ENCODE results near the gene ZSCAN2. TPM values are rescaled to one million over a fixed set of nuclear protein-coding genes. Genes with fewer than 3 reads are reported as not detected.
"Not testable (repeated sequence)": the region's sequence is repeated elsewhere in the genome, so short reads cannot be mapped to it uniquely, and the experiment has no call there.

Gene ZSCAN2
- total RNA-seq, 1 experiment from 2014 or later, result 10.1 TPM

GRCh38 chr15:84633311-84634227 lies 32.8 kb downstream of the ZSCAN2 start:
- Histone ChIP-seq H3K4me3 (peak overlapping the region; percentile 52), H3K36me3 (peaks cover 25% of the 10 kb centered on the region), H3K27me3 (replicated peaks) (no peaks in the 10 kb centered on the region), H3K4me1 (replicated peaks) (peaks cover 32% of the 10 kb centered on the region), H3K9me3 (replicated peaks) (no peaks in the 10 kb centered on the region), H3K27ac (no peak overlapping the region)
- DNase-seq (ENCODE audit: low read depth in 1 of 2, low spot score in 2 of 2), result peak; percentile 65 to 86

GRCh38 chr15:84634228-84634837 lies 33.5 kb downstream of the ZSCAN2 start:
- peak in 1 of 2 experiments; percentile 4 for DNase-seq (ENCODE audit: low read depth in 1 of 2, low spot score in 2 of 2)
- H3K4me3 ChIP-seq, result peak overlapping the region; percentile 52
- peaks cover 32% of the 10 kb centered on the region for H3K4me1 ChIP-seq (replicated peaks)
- no peak overlapping the region for H3K27ac ChIP-seq
- no peaks in the 10 kb centered on the region for H3K9me3 ChIP-seq (replicated peaks)
- no peaks in the 10 kb centered on the region for H3K27me3 ChIP-seq (replicated peaks)
- peaks cover 29% of the 10 kb centered on the region for H3K36me3 ChIP-seq

DNA sequence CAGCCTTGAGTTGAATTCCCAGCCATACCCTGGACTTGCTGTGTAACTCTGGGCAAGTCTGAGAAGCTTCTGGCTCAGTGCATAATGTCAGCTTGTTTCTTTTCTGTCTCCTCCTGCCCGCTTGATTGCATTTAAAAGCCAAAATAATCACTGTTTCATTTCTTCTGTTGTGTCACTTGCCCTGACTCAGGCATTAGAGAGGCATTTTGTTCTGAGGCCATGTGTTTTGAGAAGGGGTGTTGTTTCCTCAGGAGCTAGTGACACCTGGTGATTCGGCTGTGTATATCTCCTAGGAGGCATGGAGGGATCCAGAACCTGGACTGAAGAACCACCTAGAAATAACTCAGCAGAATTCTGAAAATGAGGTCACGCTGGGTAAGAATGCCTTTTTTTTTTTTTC lies 37.3 kb downstream of the ZSCAN2 start:
- Histone ChIP-seq H3K36me3 (peaks cover 66% of the 10 kb centered on the region), H3K27ac (no peak overlapping the region), H3K4me3 (no peak overlapping the region), H3K9me3 (replicated peaks) (no peaks in the 10 kb centered on the region), H3K4me1 (replicated peaks) (peaks cover 14% of the 10 kb centered on the region), H3K27me3 (replicated peaks) (no peaks in the 10 kb centered on the region)
- DNase-seq (ENCODE audit: low read depth in 1 of 2, low spot score in 2 of 2), result no peak

DNA sequence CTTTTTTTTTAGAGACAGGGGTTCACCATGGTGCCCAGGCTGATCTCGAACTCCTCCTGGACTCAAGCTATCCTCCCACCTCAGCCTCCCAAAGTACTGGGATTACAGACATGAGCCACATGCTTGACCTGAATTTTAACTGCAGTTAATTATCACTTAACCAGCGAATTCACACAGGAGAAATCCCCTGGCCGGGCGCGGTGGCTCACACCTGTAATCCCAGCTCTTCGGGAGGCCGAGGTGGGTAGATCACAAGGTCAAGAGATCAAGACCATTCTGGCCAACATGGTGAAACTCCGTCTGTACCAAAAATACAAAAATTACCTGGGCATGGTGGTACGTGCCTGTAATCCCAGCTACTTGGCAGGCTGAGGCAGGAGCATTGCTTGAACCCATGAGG lies 41.1 kb downstream of the ZSCAN2 start:
- not testable (repeated sequence) for H3K27me3 ChIP-seq (replicated peaks)

GRCh38 chr15:84642640-84643039 lies 41.8 kb downstream of the ZSCAN2 start:
- H3K27ac ChIP-seq; DNase-seq (ENCODE audit: low read depth in 1 of 2, low spot score in 2 of 2); H3K4me3 ChIP-seq; H3K9me3 ChIP-seq (replicated peaks); H3K4me1 ChIP-seq (replicated peaks); H3K27me3 ChIP-seq (replicated peaks): not testable (repeated sequence)
- peaks cover 89% of the 10 kb centered on the region for H3K36me3 ChIP-seq

More for the DNA sequence above, 41.1 kb downstream of the ZSCAN2 start:
- H3K4me3 ChIP-seq; H3K4me1 ChIP-seq (replicated peaks); DNase-seq (ENCODE audit: low read depth in 1 of 2, low spot score in 2 of 2); H3K27ac ChIP-seq; H3K9me3 ChIP-seq (replicated peaks): not testable (repeated sequence)
- H3K36me3 ChIP-seq, result peaks cover 82% of the 10 kb centered on the region

DNA sequence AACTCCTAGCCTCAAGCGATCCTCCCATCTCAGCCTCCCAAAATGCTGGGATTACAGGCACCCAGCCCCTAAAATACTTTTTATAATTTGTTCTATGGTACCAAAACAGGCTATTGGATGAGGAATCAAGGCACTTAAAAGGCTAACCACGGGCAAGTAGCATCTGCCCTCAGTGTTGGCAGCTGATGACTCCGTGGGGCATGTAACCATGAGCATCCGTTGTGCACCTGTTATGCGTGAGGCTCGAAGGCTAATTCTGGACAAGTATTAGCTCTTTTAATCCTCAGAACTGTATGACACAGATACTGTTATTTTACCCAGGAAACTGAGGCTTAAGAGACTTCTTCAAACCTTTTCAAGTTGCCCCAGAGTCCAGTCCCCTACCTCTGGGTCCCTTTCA lies 43.0 kb downstream of the ZSCAN2 start:
- no peak for DNase-seq (ENCODE audit: low read depth in 1 of 2, low spot score in 2 of 2)
- Histone ChIP-seq H3K4me3 (no peak overlapping the region), H3K27me3 (replicated peaks) (no peaks in the 10 kb centered on the region), H3K4me1 (replicated peaks) (no peaks in the 10 kb centered on the region), H3K36me3 (peaks cover 94% of the 10 kb centered on the region), H3K9me3 (replicated peaks) (no peaks in the 10 kb centered on the region), H3K27ac (no peak overlapping the region)

GRCh38 chr15:84645496-84645895 lies 44.7 kb downstream of the ZSCAN2 start:
- no peak for DNase-seq (ENCODE audit: low read depth in 1 of 2, low spot score in 2 of 2)
- Histone ChIP-seq H3K27me3 (replicated peaks) (no peaks in the 10 kb centered on the region), H3K27ac (no peak overlapping the region), H3K4me1 (replicated peaks) (no peaks in the 10 kb centered on the region), H3K9me3 (replicated peaks) (no peaks in the 10 kb centered on the region), H3K36me3 (peaks cover 95% of the 10 kb centered on the region), H3K4me3 (no peak overlapping the region)

- peaks cover 93% of the 10 kb centered on the region for H3K36me3 ChIP-seq
- H3K27ac ChIP-seq, result no peak overlapping the region
- H3K4me3 ChIP-seq, result no peak overlapping the region
- no peak for DNase-seq (ENCODE audit: low read depth in 1 of 2, low spot score in 2 of 2)
- H3K27me3 ChIP-seq (replicated peaks), result no peaks in the 10 kb centered on the region
- no peaks in the 10 kb centered on the region for H3K4me1 ChIP-seq (replicated peaks)
- H3K9me3 ChIP-seq (replicated peaks), result no peaks in the 10 kb centered on the region
Measured at GRCh38 chr15:84645997-84646396, 45.2 kb downstream of the ZSCAN2 start.

GRCh38 chr15:84647726-84648125 lies 46.9 kb downstream of the ZSCAN2 start:
- no peaks in the 10 kb centered on the region for H3K27me3 ChIP-seq (replicated peaks)
- no peaks in the 10 kb centered on the region for H3K4me1 ChIP-seq (replicated peaks)
- no peak overlapping the region for H3K27ac ChIP-seq
- H3K36me3 ChIP-seq, result peaks cover 93% of the 10 kb centered on the region
- H3K9me3 ChIP-seq (replicated peaks), result no peaks in the 10 kb centered on the region
- H3K4me3 ChIP-seq, result no peak overlapping the region
- DNase-seq (ENCODE audit: low read depth in 1 of 2, low spot score in 2 of 2), result no peak

GRCh38 chr15:84648539-84648938 lies 47.7 kb downstream of the ZSCAN2 start:
- Histone ChIP-seq H3K36me3 (peaks cover 89% of the 10 kb centered on the region), H3K27me3 (replicated peaks) (no peaks in the 10 kb centered on the region), H3K4me1 (replicated peaks) (peaks cover 5% of the 10 kb centered on the region), H3K9me3 (replicated peaks) (no peaks in the 10 kb centered on the region), H3K4me3 (no peak overlapping the region), H3K27ac (no peak overlapping the region)
- no peak for DNase-seq (ENCODE audit: low read depth in 1 of 2, low spot score in 2 of 2)

DNA sequence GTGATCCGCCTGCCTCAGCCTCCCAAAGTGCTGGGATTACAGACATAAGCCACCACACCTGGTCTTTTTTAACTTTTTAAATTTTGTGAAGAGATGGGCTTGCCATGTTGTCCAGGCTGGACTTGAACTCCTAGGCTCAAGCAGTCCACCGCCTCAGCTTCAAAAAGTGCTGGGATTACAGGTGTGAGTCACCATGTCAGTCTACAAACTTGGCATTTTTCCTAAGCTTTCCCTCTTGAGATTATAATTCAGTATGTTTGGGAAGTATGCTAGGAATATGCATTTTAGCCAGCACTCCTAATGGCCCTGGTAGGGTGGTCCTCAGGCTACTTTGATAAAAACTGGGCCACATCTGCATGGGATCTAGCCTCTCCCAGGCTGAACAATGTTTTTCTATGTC lies 48.9 kb downstream of the ZSCAN2 start:
- H3K4me1 ChIP-seq (replicated peaks), result peaks cover 8% of the 10 kb centered on the region
- peaks cover 86% of the 10 kb centered on the region for H3K36me3 ChIP-seq
- H3K9me3 ChIP-seq (replicated peaks), result no peaks in the 10 kb centered on the region
- DNase-seq (ENCODE audit: low read depth in 1 of 2, low spot score in 2 of 2), result no peak
- no peak overlapping the region for H3K27ac ChIP-seq
- no peak overlapping the region for H3K4me3 ChIP-seq
- H3K27me3 ChIP-seq (replicated peaks), result no peaks in the 10 kb centered on the region

- H3K27me3 ChIP-seq (replicated peaks), result no peaks in the 10 kb centered on the region
- H3K4me1 ChIP-seq (replicated peaks), result peaks cover 15% of the 10 kb centered on the region
- peaks cover 48% of the 10 kb centered on the region for H3K36me3 ChIP-seq
- peak overlapping the region; percentile 77 for H3K4me3 ChIP-seq
- peak overlapping the region; percentile 70 for H3K27ac ChIP-seq
- DNase-seq (ENCODE audit: low read depth in 1 of 2, low spot score in 2 of 2), result no peak
- no peaks in the 10 kb centered on the region for H3K9me3 ChIP-seq (replicated peaks)
Measured at GRCh38 chr15:84653584-84653909, 52.7 kb downstream of the ZSCAN2 start.

- Histone ChIP-seq H3K27me3 (replicated peaks) (no peaks in the 10 kb centered on the region), H3K4me3 (peak within 1 kb of the TSS; percentile 77), H3K4me1 (replicated peaks) (peaks cover 15% of the 10 kb centered on the region), H3K9me3 (replicated peaks) (no peaks in the 10 kb centered on the region), H3K27ac (peak within 1 kb of the TSS; percentile 70), H3K36me3 (peaks cover 44% of the 10 kb centered on the region)
- DNase-seq (ENCODE audit: low read depth in 1 of 2, low spot score in 2 of 2), result peak; percentile 92 to 95
Measured at GRCh38 chr15:84653910-84654688, 53.3 kb downstream of the ZSCAN2 start, which contains the start of gene WDR73. Gene WDR73, minus strand, starts transcription at chr15:84654283. Its CDS starts 9 bp downstream, at chr15:84654274.

All from SJSA1 (cell line).